Activated CD8-positive, alpha-beta memory T cell treated with anti-CD3 and anti-CD28 coated beads, Interleukin-2, amount 10 ng/mL, durations not matched to agents 7 days and 5 days (primary cell): Measurements from ENCODE around the gene CLPTM1L. TPM values are rescaled to one million over a fixed set of nuclear protein-coding genes. Genes with fewer than 3 reads are reported as not detected.

Experiments used
- ATAC-seq: fragments of 150-1000 bp; cut with Tn5 transposase; one replicate; pipeline ENCODE4 v1.10.0; 2021; ENCODE audit warnings: moderate library complexity
- CTCF ChIA-PET: fragments of 350-600 bp; sonication (Branson Sonifier 250); formaldehyde crosslinking; loops from one replicate; lab custom pipeline; 2021; ENCODE audit warnings: antibody characterized with exemption; lab: Charles Lee
- DNase-seq: peaks from one replicate; pipeline ENCODE4 v3.0.0-alpha.2; 2020
- H3K27ac Mint-ChIP-seq: one replicate; pipeline ENCODE4 v1.8.0; 2021; ENCODE audit warnings: mild to moderate bottlenecking, mixed read lengths
- H3K27me3 Mint-ChIP-seq: one replicate; pipeline ENCODE4 v1.8.0; 2021; ENCODE audit warnings: mixed read lengths
- H3K36me3 Mint-ChIP-seq: one replicate; pipeline ENCODE4 v1.8.0; 2021; ENCODE audit warnings: mild to moderate bottlenecking, mixed read lengths
- H3K4me1 Mint-ChIP-seq: one replicate; pipeline ENCODE4 v1.8.0; 2021; ENCODE audit warnings: mixed read lengths
- H3K4me3 Mint-ChIP-seq: one replicate; pipeline ENCODE4 v1.8.0; 2021; ENCODE audit warnings: mild to moderate bottlenecking, moderate library complexity, mixed read lengths
- H3K9me3 Mint-ChIP-seq: one replicate; pipeline ENCODE4 v1.8.0; 2022; ENCODE audit warnings: low read depth, mixed read lengths
- total RNA-seq, 2 experiments: library from RNA; stranded (reverse); gene quantifications; one replicate each; pipeline ENCODE4 v1.2.3, GENCODE V29; 2021

CLPTM1L gene
- total RNA-seq, 2 experiments from 2014 or later: 107 to 115 TPM

- DNase-seq (peak; percentile 90), ATAC-seq (peak; percentile 95)
- Mint-ChIP-seq H3K27ac (peak overlapping the region; percentile 96), H3K4me1 (peaks cover 21% of the 10 kb centered on the region), H3K27me3 (peaks cover 3% of the 10 kb centered on the region), H3K4me3 (peak overlapping the region; percentile 89), H3K36me3 (no peaks in the 10 kb centered on the region), H3K9me3 (no peaks in the 10 kb centered on the region)
- CTCF ChIA-PET: interaction anchor here (0.6 to 1.6 kb wide), 5 partner anchors 11 to 259 kb away, joined by 3 to 7 read pairs (median 5); no protein-coding TSS in a partner anchor
These were observed 40.7 kb upstream of the CLPTM1L start for GRCh38 chr5:1385395-1386273.

- peaks cover 3% of the 10 kb centered on the region for H3K27me3 Mint-ChIP-seq
- no peak overlapping the region for H3K27ac Mint-ChIP-seq
- no peaks in the 10 kb centered on the region for H3K9me3 Mint-ChIP-seq
- no peak for DNase-seq
- H3K4me1 Mint-ChIP-seq: peaks cover 26% of the 10 kb centered on the region
- H3K4me3 Mint-ChIP-seq: no peak overlapping the region
- no peak for ATAC-seq
- CTCF ChIA-PET: interaction anchor here (0.6 to 1.3 kb wide), 3 partner anchors 10 to 260 kb away, joined by 3 to 5 read pairs (median 3); no protein-coding TSS in a partner anchor
- no peaks in the 10 kb centered on the region for H3K36me3 Mint-ChIP-seq
These were observed 39.6 kb upstream of the CLPTM1L start for GRCh38 chr5:1384521-1384920.

GRCh38 chr5:1383886-1384401, 39.0 kb upstream of the CLPTM1L start:
- no peaks in the 10 kb centered on the region for H3K9me3 Mint-ChIP-seq
- no peak for DNase-seq
- CTCF ChIA-PET: no interaction called here
- no peak overlapping the region for H3K27ac Mint-ChIP-seq
- peaks cover 3% of the 10 kb centered on the region for H3K27me3 Mint-ChIP-seq
- no peak for ATAC-seq
- no peak overlapping the region for H3K4me3 Mint-ChIP-seq
- no peaks in the 10 kb centered on the region for H3K36me3 Mint-ChIP-seq
- peaks cover 27% of the 10 kb centered on the region for H3K4me1 Mint-ChIP-seq

GRCh38 chr5:1383344-1383743, 38.4 kb upstream of the CLPTM1L start:
- no peak overlapping the region for H3K4me3 Mint-ChIP-seq
- H3K27ac Mint-ChIP-seq: no peak overlapping the region
- H3K27me3 Mint-ChIP-seq: peaks cover 2% of the 10 kb centered on the region
- DNase-seq (no peak), ATAC-seq (no peak)
- H3K9me3 Mint-ChIP-seq: no peaks in the 10 kb centered on the region
- no peaks in the 10 kb centered on the region for H3K36me3 Mint-ChIP-seq
- peaks cover 28% of the 10 kb centered on the region for H3K4me1 Mint-ChIP-seq
- CTCF ChIA-PET: no interaction called here

- Mint-ChIP-seq H3K36me3 (no peaks in the 10 kb centered on the region), H3K27ac (no peak overlapping the region), H3K27me3 (no peaks in the 10 kb centered on the region), H3K4me3 (no peak overlapping the region), H3K4me1 (peaks cover 28% of the 10 kb centered on the region), H3K9me3 (no peaks in the 10 kb centered on the region)
- no peak for ATAC-seq
- CTCF ChIA-PET: no interaction called here
- DNase-seq: no peak
These were observed 37.4 kb upstream of the CLPTM1L start for GRCh38 chr5:1382248-1382700.

GRCh38 chr5:1381370-1382247, 36.7 kb upstream of the CLPTM1L start:
- peak overlapping the region; percentile 14 for H3K4me3 Mint-ChIP-seq
- H3K27ac Mint-ChIP-seq: no peak overlapping the region
- ATAC-seq: no peak
- DNase-seq: no peak
- H3K4me1 Mint-ChIP-seq: peaks cover 23% of the 10 kb centered on the region
- CTCF ChIA-PET: interaction anchor here (0.9 to 2.2 kb wide), 7 partner anchors 18 to 263 kb away, joined by 3 to 27 read pairs (median 8); no protein-coding TSS in a partner anchor
- no peaks in the 10 kb centered on the region for H3K27me3 Mint-ChIP-seq
- H3K9me3 Mint-ChIP-seq: no peaks in the 10 kb centered on the region
- no peaks in the 10 kb centered on the region for H3K36me3 Mint-ChIP-seq

GRCh38 chr5:1380910-1381309, 36.0 kb upstream of the CLPTM1L start:
- Mint-ChIP-seq H3K27me3 (no peaks in the 10 kb centered on the region), H3K4me3 (no peak overlapping the region)

GRCh38 chr5:1380011-1380817, 35.3 kb upstream of the CLPTM1L start:
- peak overlapping the region; percentile 31 for H3K4me3 Mint-ChIP-seq
- no peaks in the 10 kb centered on the region for H3K36me3 Mint-ChIP-seq
- no peaks in the 10 kb centered on the region for H3K9me3 Mint-ChIP-seq
- DNase-seq: peak; percentile 69
- no peaks in the 10 kb centered on the region for H3K27me3 Mint-ChIP-seq
- peak; percentile 95 for ATAC-seq
- CTCF ChIA-PET: interaction anchor here (0.6 to 2.2 kb wide), 41 partner anchors 8 to 273 kb away, joined by 3 to 27 read pairs (median 4); partner anchors contain the start of gene CLPTM1L
- H3K27ac Mint-ChIP-seq: peak overlapping the region; percentile 65
- peaks cover 15% of the 10 kb centered on the region for H3K4me1 Mint-ChIP-seq

More at GRCh38 chr5:1380910-1381309, 36.0 kb upstream of the CLPTM1L start:
- Mint-ChIP-seq H3K9me3 (no peaks in the 10 kb centered on the region), H3K27ac (no peak overlapping the region), H3K36me3 (no peaks in the 10 kb centered on the region), H3K4me1 (peaks cover 19% of the 10 kb centered on the region)
- CTCF ChIA-PET: interaction anchor here (0.6 to 2.2 kb wide), 30 partner anchors 9 to 272 kb away, joined by 3 to 27 read pairs (median 4); partner anchors contain the start of gene CLPTM1L
- DNase-seq (no peak), ATAC-seq (no peak)

- Mint-ChIP-seq H3K4me3 (no peak overlapping the region), H3K27me3 (no peaks in the 10 kb centered on the region), H3K36me3 (no peaks in the 10 kb centered on the region), H3K27ac (no peak overlapping the region), H3K9me3 (no peaks in the 10 kb centered on the region), H3K4me1 (peaks cover 14% of the 10 kb centered on the region)
- DNase-seq: no peak
- ATAC-seq: no peak
- CTCF ChIA-PET: interaction anchor here (0.6 to 2.2 kb wide), 10 partner anchors 23 to 274 kb away, joined by 3 to 27 read pairs (median 4); no protein-coding TSS in a partner anchor
These were observed 34.2 kb upstream of the CLPTM1L start for GRCh38 chr5:1378866-1379659.

GRCh38 chr5:1378096-1378495, 33.2 kb upstream of the CLPTM1L start:
- H3K27me3 Mint-ChIP-seq: no peaks in the 10 kb centered on the region
- no peaks in the 10 kb centered on the region for H3K36me3 Mint-ChIP-seq
- no peaks in the 10 kb centered on the region for H3K9me3 Mint-ChIP-seq
- CTCF ChIA-PET: interaction anchor here (1.5 kb wide), 1 partner anchor 275 kb away, joined by 3 read pairs; no protein-coding TSS in a partner anchor
- ATAC-seq (no peak), DNase-seq (no peak)
- peaks cover 14% of the 10 kb centered on the region for H3K4me1 Mint-ChIP-seq
- no peak overlapping the region for H3K4me3 Mint-ChIP-seq
- no peak overlapping the region for H3K27ac Mint-ChIP-seq

- no peak overlapping the region for H3K4me3 Mint-ChIP-seq
- H3K4me1 Mint-ChIP-seq: peaks cover 14% of the 10 kb centered on the region
- no peaks in the 10 kb centered on the region for H3K27me3 Mint-ChIP-seq
- no peak for ATAC-seq
- DNase-seq: no peak
- CTCF ChIA-PET: no interaction called here
- no peaks in the 10 kb centered on the region for H3K36me3 Mint-ChIP-seq
- H3K27ac Mint-ChIP-seq: no peak overlapping the region
- no peaks in the 10 kb centered on the region for H3K9me3 Mint-ChIP-seq
These were observed 32.1 kb upstream of the CLPTM1L start for GRCh38 chr5:1376981-1377380.
